Keratinocyte (primary cell): ENCODE results near the gene LRRC73. TPM values are rescaled to one million over a fixed set of nuclear protein-coding genes. Genes with fewer than 3 reads are reported as not detected.
A peak's percentile ranks its signal among the peaks of the same experiment; 100 is the strongest.

ENCODE experiments used
- DNase-seq: peaks from one replicate; pipeline ENCODE4 v3.0.0-alpha.2; 2011; ENCODE audit warnings: low read depth, missing footprints, low spot score
- FAIRE-seq: peaks from 2 replicates; lab custom pipeline; 2011; peaks lifted over from hg19 to GRCh38; lab: Jason Lieb, UNC
- H2AFZ ChIP-seq: 2 replicates; pipeline ENCODE4 v1.6.0; 2012; ENCODE audit warnings: low read length, control low read depth, inconsistent platforms; ENCODE audit not compliant: control insufficient read depth
- H3K27ac ChIP-seq: 2 replicates; pipeline ENCODE4 v1.5.1; 2011; ENCODE audit warnings: low read length; ENCODE audit not compliant: control insufficient read depth, insufficient read depth
- H3K27me3 ChIP-seq: 3 replicates; pipeline ENCODE4 v1.6.0; 2011; ENCODE audit warnings: low read length; ENCODE audit not compliant: control insufficient read depth, insufficient read depth; ENCODE audit errors: extremely low read depth
- H3K36me3 ChIP-seq, 2 experiments: 2 replicates in 1 of 2; 3 replicates in 1 of 2; pipeline ENCODE4 v1.5.1; 2011; ENCODE audit warnings: low read length in 2 of 2, mild to moderate bottlenecking in 1 of 2; ENCODE audit not compliant: control insufficient read depth in 2 of 2, insufficient read depth in 2 of 2; ENCODE audit errors: extremely low read depth in 1 of 2
- H3K4me1 ChIP-seq: 3 replicates; pipeline ENCODE4 v1.5.1; 2011; ENCODE audit warnings: low read length; ENCODE audit not compliant: control insufficient read depth, insufficient read depth; ENCODE audit errors: extremely low read depth
- H3K4me2 ChIP-seq: 3 replicates; pipeline ENCODE4 v1.6.0; 2011; ENCODE audit warnings: low read depth, low read length; ENCODE audit not compliant: control insufficient read depth, insufficient read depth; ENCODE audit errors: extremely low read depth
- H3K4me3 ChIP-seq, 3 experiments: fragments of 200-600 bp in 1 of 3; sonication (generic) in 1 of 3; 2 replicates in 2 of 3; 3 replicates in 1 of 3; pipeline ENCODE4 v1.5.1; 2011 to 2016; ENCODE audit warnings: low read length in 3 of 3, mild to moderate bottlenecking in 3 of 3, control low read depth in 2 of 3, inconsistent platforms in 1 of 3, low read depth in 1 of 3, mixed read lengths in 1 of 3, mixed run types in 1 of 3, moderate library complexity in 1 of 3; ENCODE audit not compliant: control insufficient read depth in 2 of 3, insufficient read depth in 2 of 3; ENCODE audit errors: extremely low read depth in 1 of 3
- H3K79me2 ChIP-seq: 2 replicates; pipeline ENCODE4 v1.6.0; 2012; ENCODE audit warnings: low read length; ENCODE audit not compliant: control insufficient read depth, insufficient read depth
- H3K9ac ChIP-seq: 3 replicates; pipeline ENCODE4 v1.6.0; 2011; ENCODE audit warnings: low read length; ENCODE audit not compliant: control insufficient read depth, insufficient read depth; ENCODE audit errors: extremely low read depth
- H3K9me1 ChIP-seq: 3 replicates; pipeline ENCODE4 v1.6.0; 2011; ENCODE audit warnings: low read length; ENCODE audit not compliant: control insufficient read depth, insufficient read depth; ENCODE audit errors: extremely low read depth
- H3K9me3 ChIP-seq: 2 replicates; pipeline ENCODE4 v1.5.1; 2012; ENCODE audit warnings: low read depth, low read length; ENCODE audit not compliant: control insufficient read depth
- H4K20me1 ChIP-seq: 3 replicates; pipeline ENCODE4 v1.6.0; 2011; ENCODE audit warnings: low read length; ENCODE audit not compliant: control insufficient read depth, insufficient read depth; ENCODE audit errors: extremely low read depth
- EZH2 ChIP-seq: IDR thresholded peaks from one replicate; pipeline ENCODE4 v1.6.1; 2012; ENCODE audit warnings: inconsistent platforms, mild to moderate bottlenecking, low read length, moderate library complexity
- dilution Hi-C: fragments of 300-500 bp; cut with MboI; formaldehyde crosslinking; loops from one replicate; pipeline ENCODE4 v1.7.0; 2020; ENCODE audit warnings: low sequenced_read_pairs; ENCODE audit not compliant: extremely low pct_ligation_motif_present
- polyA plus RNA-seq, 5 experiments: library from polyadenylated mRNA; depleted of rRNA in 3 of 5; stranded (reverse) in 3 of 5; stranded (forward) in 1 of 5; unstranded in 1 of 5; fragments of >200 nt; gene quantifications; 1 replicate in 1 of 5; 2 replicates in 3 of 5; 3 replicates in 1 of 5; pipeline versions ENCODE4 v1.2.1 to v1.2.3, GENCODE V29; 2011 to 2012; ENCODE audit warnings: missing spikeins in 2 of 5, low read depth in 1 of 5, low replicate concordance in 1 of 5
- TF ChIP-seq, protein P1 (sequence below), 3 experiments: IDR thresholded peaks in 1 of 3; conservative IDR thresholded peaks in 1 of 3; optimal IDR thresholded peaks in 1 of 3; 2 replicates in 2 of 3; 3 replicates in 1 of 3; pipeline versions ENCODE3 to v1.5.1; 2011; ENCODE audit warnings: low read length in 3 of 3, mild to moderate bottlenecking in 3 of 3, moderate library complexity in 2 of 3, control low read depth in 1 of 3, inconsistent platforms in 1 of 3; ENCODE audit not compliant: insufficient read depth in 2 of 3; ENCODE audit errors: extremely low read depth in 1 of 3

LRRC73 gene
- polyA plus RNA-seq, 1 donor (not counting 4 experiments of a cell fraction or from before 2014, with no cell fraction given), result 0.16 TPM

DNA sequence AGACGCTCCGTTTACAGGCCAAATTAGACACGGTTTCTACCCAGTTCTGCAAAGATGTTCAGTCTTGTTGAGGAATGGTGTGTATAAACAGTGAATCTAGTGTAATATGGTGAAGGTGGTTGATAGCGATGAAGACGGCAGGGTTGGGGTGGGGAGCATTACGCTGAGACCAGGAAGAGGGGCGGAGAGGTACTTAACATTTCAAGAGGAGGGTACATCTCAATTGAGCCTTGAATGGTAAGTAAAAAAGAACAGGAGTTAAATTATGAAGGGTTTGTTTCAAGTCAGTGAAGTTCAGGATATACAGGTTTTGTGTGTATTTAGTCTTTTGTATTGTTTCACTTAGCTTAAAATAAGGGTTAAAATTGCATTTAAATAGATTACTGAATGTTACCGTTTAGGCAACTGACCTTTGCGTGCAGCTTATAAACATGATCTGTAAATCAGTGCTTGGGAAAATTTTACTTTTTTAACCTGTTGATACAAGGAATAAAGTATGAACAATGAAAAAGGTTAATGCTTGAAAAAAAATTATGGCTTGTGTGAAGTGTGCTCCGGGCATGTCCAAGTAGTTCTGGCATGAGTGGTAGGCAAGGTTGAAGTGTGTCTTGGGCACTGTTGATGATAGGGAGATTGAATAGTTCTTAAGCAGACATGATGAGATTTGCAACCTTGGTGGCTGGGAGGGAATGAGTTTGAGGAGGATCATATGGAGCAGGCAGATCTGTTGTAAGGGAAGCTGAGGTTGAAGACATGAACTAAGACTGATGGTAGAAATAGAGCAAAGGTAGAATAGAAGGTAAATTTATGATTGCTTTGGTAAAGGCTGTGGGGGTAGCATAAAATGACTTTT is 7.6 kb upstream of the LRRC73 start:
- Histone ChIP-seq H4K20me1 (peaks cover 10% of the 10 kb centered on the region), H3K9me1 (peaks cover 8% of the 10 kb centered on the region), H3K4me3 (peak overlapping the region; percentile 75 to 89 (median 86)), H3K27me3 (no peaks in the 10 kb centered on the region), H3K27ac (peak overlapping the region; percentile 92), H3K4me1 (peaks cover 28% of the 10 kb centered on the region), H3K9ac (peak overlapping the region; percentile 97), H2AFZ (peak overlapping the region; percentile 82), H3K9me3 (no peaks in the 10 kb centered on the region), H3K4me2 (peak overlapping the region; percentile 96), H3K36me3 (peaks cover 37 to 60% of the 10 kb centered on the region in 2 experiments), H3K79me2 (peaks cover 60% of the 10 kb centered on the region)
- DNase-seq, result no peak
- dilution Hi-C loops, result no loop called here
- TF ChIP-seq, protein P1, sequence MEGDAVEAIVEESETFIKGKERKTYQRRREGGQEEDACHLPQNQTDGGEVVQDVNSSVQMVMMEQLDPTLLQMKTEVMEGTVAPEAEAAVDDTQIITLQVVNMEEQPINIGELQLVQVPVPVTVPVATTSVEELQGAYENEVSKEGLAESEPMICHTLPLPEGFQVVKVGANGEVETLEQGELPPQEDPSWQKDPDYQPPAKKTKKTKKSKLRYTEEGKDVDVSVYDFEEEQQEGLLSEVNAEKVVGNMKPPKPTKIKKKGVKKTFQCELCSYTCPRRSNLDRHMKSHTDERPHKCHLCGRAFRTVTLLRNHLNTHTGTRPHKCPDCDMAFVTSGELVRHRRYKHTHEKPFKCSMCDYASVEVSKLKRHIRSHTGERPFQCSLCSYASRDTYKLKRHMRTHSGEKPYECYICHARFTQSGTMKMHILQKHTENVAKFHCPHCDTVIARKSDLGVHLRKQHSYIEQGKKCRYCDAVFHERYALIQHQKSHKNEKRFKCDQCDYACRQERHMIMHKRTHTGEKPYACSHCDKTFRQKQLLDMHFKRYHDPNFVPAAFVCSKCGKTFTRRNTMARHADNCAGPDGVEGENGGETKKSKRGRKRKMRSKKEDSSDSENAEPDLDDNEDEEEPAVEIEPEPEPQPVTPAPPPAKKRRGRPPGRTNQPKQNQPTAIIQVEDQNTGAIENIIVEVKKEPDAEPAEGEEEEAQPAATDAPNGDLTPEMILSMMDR (optimal IDR thresholded peaks at IDR 0.05 in 1 of 3, IDR thresholded peaks at IDR 0.05 in 1 of 3, conservative IDR thresholded peaks at IDR 0.05 in 1 of 3; ENCODE audit: extremely low read depth in 1 of 3, insufficient read depth in 2 of 3, low read length in 3 of 3), result no peak
- no peak for TF ChIP-seq EZH2
- FAIRE-seq, result peak; percentile 34

DNA sequence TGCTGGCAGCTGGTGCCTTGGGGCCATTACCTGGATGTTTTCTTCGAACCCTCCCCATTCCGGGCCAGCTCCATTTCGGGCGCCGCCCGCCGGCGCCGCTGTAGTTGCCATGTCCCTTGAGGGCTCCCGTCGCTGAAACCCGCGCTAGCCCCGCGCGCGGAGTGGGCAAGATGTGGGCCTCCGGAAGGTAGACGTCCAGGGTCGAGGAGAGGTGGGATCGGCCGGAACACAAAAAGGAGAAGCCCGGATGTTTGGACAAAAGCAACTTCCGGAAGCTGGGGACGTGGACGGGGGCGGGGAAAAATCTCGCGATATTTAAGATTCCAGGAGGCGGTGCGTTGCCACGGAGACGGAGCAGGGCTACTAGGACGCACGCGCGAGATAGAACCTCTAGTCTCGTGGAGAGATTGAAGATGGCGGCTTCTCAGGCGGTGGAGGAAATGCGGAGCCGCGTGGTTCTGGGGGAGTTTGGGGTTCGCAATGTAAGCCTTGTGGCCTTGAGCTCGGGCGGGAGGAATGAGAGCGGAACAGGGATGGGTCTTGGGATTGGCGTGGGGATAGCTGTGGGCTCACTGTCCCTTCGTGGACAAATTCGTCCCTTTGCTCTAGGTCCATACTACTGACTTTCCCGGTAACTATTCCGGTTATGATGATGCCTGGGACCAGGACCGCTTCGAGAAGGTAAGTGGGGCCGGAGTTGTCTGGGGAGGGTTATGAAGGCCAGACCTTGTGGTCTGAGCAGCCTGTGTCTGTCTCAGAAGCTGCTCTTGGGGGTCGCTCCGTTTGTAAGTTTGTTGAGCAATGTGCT is 6.8 kb upstream of the LRRC73 start, which contains the start of the genes POLR1C and YIPF3:
TSS of gene POLR1C (plus strand) at position 393 of the 808 bp plus-strand sequence. CDS start at position 414, 21 bp downstream.
TSS of gene YIPF3 (minus strand) at position 230 of the 808 bp plus-strand sequence. CDS start at position 111, 119 bp downstream.
- TF ChIP-seq, protein P1 (optimal IDR thresholded peaks at IDR 0.05 in 1 of 3, IDR thresholded peaks at IDR 0.05 in 1 of 3, conservative IDR thresholded peaks at IDR 0.05 in 1 of 3; ENCODE audit: extremely low read depth in 1 of 3, insufficient read depth in 2 of 3, low read length in 3 of 3), result no peak
- no peak for TF ChIP-seq EZH2
- H3K36me3 ChIP-seq, result peaks cover 37 to 58% of the 10 kb centered on the region in 2 experiments

More for the DNA sequence above, 6.8 kb upstream of the LRRC73 start, which contains the start of the genes POLR1C and YIPF3:
- peak within 1 kb of the TSS; percentile 75 to 89 (median 86) for H3K4me3 ChIP-seq
- FAIRE-seq (peak; percentile 61), DNase-seq (peak; percentile 81)
- H3K9me3 ChIP-seq, result no peaks in the 10 kb centered on the region
- peaks cover 8% of the 10 kb centered on the region for H4K20me1 ChIP-seq
- peak within 1 kb of the TSS; percentile 92 for H3K27ac ChIP-seq
- H2AFZ ChIP-seq, result peak within 1 kb of the TSS; percentile 82
- H3K9ac ChIP-seq, result peak within 1 kb of the TSS; percentile 97
- H3K4me1 ChIP-seq, result peaks cover 28% of the 10 kb centered on the region
- H3K4me2 ChIP-seq, result peak within 1 kb of the TSS; percentile 98
- no peaks in the 10 kb centered on the region for H3K27me3 ChIP-seq
- H3K79me2 ChIP-seq, result peaks cover 60% of the 10 kb centered on the region
- H3K9me1 ChIP-seq, result peaks cover 8% of the 10 kb centered on the region
- dilution Hi-C loops, result no loop called here
